ENCODE measurements around the gene PDE4B.

PDE4B gene

DNA sequence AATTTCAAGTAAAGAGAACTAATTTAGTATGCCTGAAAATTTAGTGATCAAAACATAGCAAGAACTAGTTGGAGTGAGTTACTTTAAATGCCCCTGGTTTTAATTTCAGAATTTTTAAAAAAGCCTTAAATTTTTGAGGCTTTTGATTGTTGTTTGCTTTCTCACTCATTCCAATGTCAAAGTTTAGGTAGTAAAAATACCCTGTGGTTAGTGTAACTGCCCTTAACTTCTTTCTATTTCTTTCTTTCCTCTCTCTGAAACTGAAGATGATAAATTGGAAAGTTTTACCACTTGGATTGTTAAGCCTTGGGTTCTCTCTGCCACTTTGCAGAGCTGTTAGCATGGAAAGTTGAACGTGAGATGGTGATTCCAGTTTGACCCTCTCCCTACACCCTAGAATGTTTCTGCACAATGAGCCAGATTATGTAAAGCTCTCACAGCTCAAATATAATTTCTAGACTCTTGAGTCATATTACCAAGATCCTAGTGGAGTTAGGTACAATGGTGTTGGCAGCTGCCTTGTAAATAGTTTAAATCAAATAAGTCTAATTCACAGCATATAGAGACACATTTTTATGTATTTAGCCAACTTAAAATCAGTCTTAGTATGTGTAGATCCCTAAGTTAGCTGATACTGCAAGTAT, 548.9 kb downstream of the PDE4B start:
- Histone ChIP-seq H3K36me3 (ENCODE audit: control insufficient read depth, insufficient read depth, low read length) (no peaks in the 10 kb centered on the region), H3K9me3 (ENCODE audit: control insufficient read depth, low read length) (no peaks in the 10 kb centered on the region), H3K4me3 (ENCODE audit: insufficient read depth, low read depth, low read length) (no peak overlapping the region), H3K27ac (ENCODE audit: insufficient read depth, low read depth, low read length, poor library complexity, severe bottlenecking) (no peak overlapping the region), H3K27me3 (ENCODE audit: control insufficient read depth, insufficient read depth, low read length, poor library complexity, severe bottlenecking) (no peaks in the 10 kb centered on the region), H3K4me1 (ENCODE audit: control insufficient read depth, insufficient read depth, low read length) (no peaks in the 10 kb centered on the region)
- 75 to 90% methylated on average over 1 of the region's 1 CpG for WGBS, 2 experiments

DNA sequence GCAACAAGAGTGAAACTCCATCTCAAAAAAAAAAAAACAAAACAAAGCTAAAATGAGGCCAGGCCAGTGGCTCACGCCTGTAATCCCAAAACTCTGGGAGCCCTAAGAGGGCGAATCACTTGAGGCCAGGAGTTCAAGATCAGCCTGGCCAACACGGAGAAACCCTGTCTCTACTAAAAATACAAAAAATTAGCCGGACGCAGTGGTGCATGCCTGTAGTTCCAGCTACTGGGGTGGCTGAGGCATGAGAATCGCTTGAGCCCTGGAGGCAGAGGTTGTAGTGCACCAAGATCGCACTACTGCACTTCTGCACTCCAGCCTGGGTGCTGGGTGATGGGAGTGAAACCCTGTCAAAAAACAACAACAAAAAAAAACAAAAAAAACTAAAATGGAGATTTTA, 550.0 kb downstream of the PDE4B start:
- H3K9me3 ChIP-seq (ENCODE audit: control insufficient read depth, low read length) = no peaks in the 10 kb centered on the region
- no peaks in the 10 kb centered on the region for H3K36me3 ChIP-seq (ENCODE audit: control insufficient read depth, insufficient read depth, low read length)
- WGBS, 2 experiments = 93 to 94% methylated on average over 7 of the region's 7 CpGs
- no peaks in the 10 kb centered on the region for H3K27me3 ChIP-seq (ENCODE audit: control insufficient read depth, insufficient read depth, low read length, poor library complexity, severe bottlenecking)
- H3K4me3 ChIP-seq (ENCODE audit: insufficient read depth, low read depth, low read length) = no peak overlapping the region
- no peaks in the 10 kb centered on the region for H3K4me1 ChIP-seq (ENCODE audit: control insufficient read depth, insufficient read depth, low read length)
- H3K27ac ChIP-seq (ENCODE audit: insufficient read depth, low read depth, low read length, poor library complexity, severe bottlenecking) = no peak overlapping the region

DNA sequence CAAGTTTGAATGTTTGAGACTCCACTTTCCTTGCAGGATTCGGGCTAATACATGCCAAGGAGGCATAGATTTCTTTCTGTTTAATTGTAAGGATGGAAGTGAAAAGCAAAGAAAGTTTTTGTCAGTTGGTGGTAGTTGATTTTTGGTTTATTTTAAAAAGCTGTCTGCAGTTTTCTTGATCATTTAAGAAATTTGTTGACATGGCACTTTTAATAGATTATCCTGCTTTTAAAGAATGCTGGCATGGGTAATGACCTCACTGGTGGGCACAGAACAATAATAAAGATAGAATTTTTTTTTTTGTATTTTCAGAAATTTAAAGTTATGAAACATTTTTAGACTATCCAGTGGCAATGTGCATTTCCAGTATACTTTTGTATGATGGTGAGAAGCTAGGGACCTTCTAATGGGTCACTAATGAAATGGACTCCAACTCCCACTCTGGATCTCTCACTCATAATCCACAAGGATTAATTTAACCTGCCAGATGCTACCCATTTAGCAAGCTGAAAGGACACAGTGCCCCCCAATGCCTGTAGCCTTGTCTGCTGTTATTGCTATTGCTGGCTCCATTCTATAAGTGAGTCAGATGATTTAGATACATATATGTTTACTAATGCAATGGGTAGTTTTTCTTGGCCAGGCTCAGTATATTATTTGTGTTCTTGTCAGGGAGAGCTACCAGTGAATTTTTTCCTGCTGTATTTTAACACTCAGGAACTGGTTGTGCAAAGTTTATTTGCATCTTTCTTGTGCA, 551.1 kb downstream of the PDE4B start:
- no peak overlapping the region for H3K27ac ChIP-seq (ENCODE audit: insufficient read depth, low read depth, low read length, poor library complexity, severe bottlenecking)
- no peak overlapping the region for H3K4me3 ChIP-seq (ENCODE audit: insufficient read depth, low read depth, low read length)
- H3K4me1 ChIP-seq (ENCODE audit: control insufficient read depth, insufficient read depth, low read length) = no peaks in the 10 kb centered on the region
- WGBS, 2 experiments = 94 to 97% methylated on average over 1 of the region's 1 CpG
- no peaks in the 10 kb centered on the region for H3K27me3 ChIP-seq (ENCODE audit: control insufficient read depth, insufficient read depth, low read length, poor library complexity, severe bottlenecking)
- H3K9me3 ChIP-seq (ENCODE audit: control insufficient read depth, low read length) = no peaks in the 10 kb centered on the region
- no peaks in the 10 kb centered on the region for H3K36me3 ChIP-seq (ENCODE audit: control insufficient read depth, insufficient read depth, low read length)

DNA sequence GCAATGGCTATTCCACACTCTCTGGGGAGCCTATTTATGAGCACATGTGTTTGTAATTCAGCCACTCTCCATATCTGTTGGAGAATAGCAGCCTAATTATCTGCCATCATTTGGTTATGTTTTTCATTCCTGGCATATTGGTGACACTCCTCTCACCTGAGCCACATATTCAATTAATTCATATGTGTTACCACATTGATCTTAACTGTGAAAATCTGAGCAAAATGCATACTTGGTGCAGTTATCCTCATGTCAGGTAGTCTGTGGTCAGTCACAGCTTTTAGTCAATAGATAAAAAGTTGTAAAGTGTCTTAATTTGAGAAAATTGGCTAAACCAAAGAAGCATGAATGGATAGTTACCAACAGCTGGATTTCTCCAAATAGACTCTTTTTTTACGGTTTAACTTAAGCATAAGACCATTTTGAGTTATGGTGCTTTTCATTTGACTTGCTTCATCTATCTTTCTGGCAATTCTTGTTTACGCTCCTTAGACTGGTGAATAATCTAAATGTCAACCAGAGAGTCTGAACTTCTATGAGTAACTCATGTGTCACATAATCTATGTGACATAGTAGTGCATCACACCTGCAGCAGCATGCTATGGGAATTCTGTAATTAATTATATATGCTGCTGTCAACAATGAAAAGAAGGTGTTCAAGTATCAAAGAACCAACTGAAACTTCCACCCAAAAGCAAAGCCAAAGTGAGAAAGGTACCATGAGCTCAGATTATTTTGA, 553.5 kb downstream of the PDE4B start:
- H3K27ac ChIP-seq (ENCODE audit: insufficient read depth, low read depth, low read length, poor library complexity, severe bottlenecking) = no peak overlapping the region
- H3K27me3 ChIP-seq (ENCODE audit: control insufficient read depth, insufficient read depth, low read length, poor library complexity, severe bottlenecking) = no peaks in the 10 kb centered on the region
- H3K36me3 ChIP-seq (ENCODE audit: control insufficient read depth, insufficient read depth, low read length) = no peaks in the 10 kb centered on the region
- WGBS, 2 experiments = 95 to 100% methylated on average over 2 of the region's 2 CpGs
- H3K4me3 ChIP-seq (ENCODE audit: insufficient read depth, low read depth, low read length) = no peak overlapping the region
- H3K4me1 ChIP-seq (ENCODE audit: control insufficient read depth, insufficient read depth, low read length) = peaks cover 7% of the 10 kb centered on the region
- H3K9me3 ChIP-seq (ENCODE audit: control insufficient read depth, low read length) = no peaks in the 10 kb centered on the region

DNA sequence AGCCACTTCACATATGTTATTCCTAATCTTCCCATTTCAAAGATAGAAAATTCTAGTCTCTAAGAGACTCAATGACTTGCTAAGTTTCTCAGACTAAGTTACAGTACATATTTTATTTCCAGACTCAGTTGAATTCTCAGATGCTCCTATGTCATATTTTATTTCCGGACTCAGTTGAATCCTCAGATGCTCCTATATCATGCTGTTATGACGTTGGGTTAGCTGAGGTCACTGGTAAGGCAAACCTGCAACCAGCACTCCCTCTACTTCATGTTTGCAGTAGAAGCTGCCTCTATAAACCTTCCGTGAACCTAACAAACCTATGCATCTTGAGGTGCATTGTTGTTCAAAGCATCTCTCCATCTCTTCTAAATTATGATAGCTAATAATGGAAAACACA, 554.2 kb downstream of the PDE4B start:
- Histone ChIP-seq H3K36me3 (ENCODE audit: control insufficient read depth, insufficient read depth, low read length) (no peaks in the 10 kb centered on the region), H3K27me3 (ENCODE audit: control insufficient read depth, insufficient read depth, low read length, poor library complexity, severe bottlenecking) (no peaks in the 10 kb centered on the region), H3K27ac (ENCODE audit: insufficient read depth, low read depth, low read length, poor library complexity, severe bottlenecking) (no peak overlapping the region), H3K4me1 (ENCODE audit: control insufficient read depth, insufficient read depth, low read length) (peaks cover 8% of the 10 kb centered on the region), H3K4me3 (ENCODE audit: insufficient read depth, low read depth, low read length) (no peak overlapping the region), H3K9me3 (ENCODE audit: control insufficient read depth, low read length) (no peaks in the 10 kb centered on the region)
- WGBS, 2 experiments = 92 to 93% methylated on average over 3 of the region's 3 CpGs

DNA sequence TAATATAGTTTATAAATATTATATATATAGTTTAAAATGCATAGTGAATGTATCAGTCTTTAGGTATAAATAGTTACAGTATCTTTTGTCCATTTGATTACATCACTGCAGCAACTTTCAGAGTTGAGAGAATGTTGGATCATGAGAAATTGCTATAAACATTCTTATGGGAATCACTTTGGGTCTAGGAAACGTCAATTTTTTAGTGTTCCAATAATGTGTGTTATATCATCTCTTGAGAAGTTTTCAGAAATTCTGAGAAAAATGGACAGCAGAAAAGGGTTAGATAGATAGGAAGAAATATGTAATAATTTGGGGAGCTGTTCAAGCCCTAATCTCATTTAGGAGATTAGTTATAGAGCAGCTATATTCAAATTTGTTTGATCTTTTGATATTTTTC, 556.1 kb downstream of the PDE4B start:
- H3K36me3 ChIP-seq (ENCODE audit: control insufficient read depth, insufficient read depth, low read length) = no peaks in the 10 kb centered on the region
- no peaks in the 10 kb centered on the region for H3K9me3 ChIP-seq (ENCODE audit: control insufficient read depth, low read length)
- peaks cover 27% of the 10 kb centered on the region for H3K4me1 ChIP-seq (ENCODE audit: control insufficient read depth, insufficient read depth, low read length)
- 93 to 94% methylated on average over 1 of the region's 1 CpG for WGBS, 2 experiments
- no peak overlapping the region for H3K27ac ChIP-seq (ENCODE audit: insufficient read depth, low read depth, low read length, poor library complexity, severe bottlenecking)
- H3K4me3 ChIP-seq (ENCODE audit: insufficient read depth, low read depth, low read length) = no peak overlapping the region
- no peaks in the 10 kb centered on the region for H3K27me3 ChIP-seq (ENCODE audit: control insufficient read depth, insufficient read depth, low read length, poor library complexity, severe bottlenecking)

DNA sequence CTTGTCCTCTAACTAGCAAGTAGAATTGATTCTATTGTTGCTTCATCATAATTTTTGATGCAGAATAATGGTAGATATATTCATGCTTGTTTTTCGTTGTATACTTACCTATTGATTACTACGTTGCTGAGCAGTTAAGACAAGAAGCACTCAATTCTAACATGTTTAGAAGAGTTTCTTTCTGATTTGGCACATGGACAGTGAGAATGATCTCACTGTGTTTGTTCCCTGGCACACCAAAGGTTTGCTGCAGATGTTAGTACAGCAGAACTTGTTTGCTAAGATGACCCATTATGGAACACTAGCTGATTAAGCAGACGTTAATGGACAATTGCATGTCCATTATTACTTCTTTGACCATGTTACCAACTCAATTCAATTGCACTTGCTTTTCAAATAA, 556.5 kb downstream of the PDE4B start:
- Histone ChIP-seq H3K27me3 (ENCODE audit: control insufficient read depth, insufficient read depth, low read length, poor library complexity, severe bottlenecking) (no peaks in the 10 kb centered on the region), H3K9me3 (ENCODE audit: control insufficient read depth, low read length) (no peaks in the 10 kb centered on the region), H3K4me3 (ENCODE audit: insufficient read depth, low read depth, low read length) (no peak overlapping the region), H3K4me1 (ENCODE audit: control insufficient read depth, insufficient read depth, low read length) (peaks cover 32% of the 10 kb centered on the region), H3K36me3 (ENCODE audit: control insufficient read depth, insufficient read depth, low read length) (no peaks in the 10 kb centered on the region), H3K27ac (ENCODE audit: insufficient read depth, low read depth, low read length, poor library complexity, severe bottlenecking) (no peak overlapping the region)
- 87 to 90% methylated on average over 3 of the region's 3 CpGs for WGBS, 2 experiments

DNA sequence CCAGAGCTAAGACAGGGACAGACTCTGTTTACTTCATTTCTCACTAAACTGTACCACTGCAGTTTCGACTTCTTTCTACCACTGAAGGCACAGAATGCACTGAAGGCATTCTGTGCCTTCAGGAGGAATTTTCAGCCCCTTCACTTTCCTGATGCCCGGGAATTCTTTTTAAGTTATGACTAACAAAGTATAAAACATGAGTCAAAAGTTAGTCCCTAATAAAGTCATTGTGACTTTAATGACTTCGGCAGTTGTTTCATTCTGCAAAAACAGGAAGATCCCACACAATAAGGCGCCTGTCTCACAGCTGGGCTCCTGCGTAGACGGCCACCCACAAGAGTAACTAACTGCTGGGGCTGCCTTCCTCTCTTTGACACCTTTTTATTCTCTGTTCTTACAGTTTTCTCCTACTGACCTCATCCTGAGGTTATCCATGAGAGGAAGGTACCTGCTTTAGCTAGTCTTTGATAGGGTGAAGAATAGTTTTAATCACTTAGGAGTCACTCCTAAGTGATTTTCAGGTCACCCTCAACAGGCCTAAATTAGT, 557.4 kb downstream of the PDE4B start:
- no peak overlapping the region for H3K4me3 ChIP-seq (ENCODE audit: insufficient read depth, low read depth, low read length)
- no peak overlapping the region for H3K27ac ChIP-seq (ENCODE audit: insufficient read depth, low read depth, low read length, poor library complexity, severe bottlenecking)
- WGBS, 2 experiments = 26 to 34% methylated on average over 5 to 6 of the region's 6 CpGs
- H3K27me3 ChIP-seq (ENCODE audit: control insufficient read depth, insufficient read depth, low read length, poor library complexity, severe bottlenecking) = no peaks in the 10 kb centered on the region
- no peaks in the 10 kb centered on the region for H3K36me3 ChIP-seq (ENCODE audit: control insufficient read depth, insufficient read depth, low read length)
- H3K4me1 ChIP-seq (ENCODE audit: control insufficient read depth, insufficient read depth, low read length) = peaks cover 38% of the 10 kb centered on the region
- H3K9me3 ChIP-seq (ENCODE audit: control insufficient read depth, low read length) = no peaks in the 10 kb centered on the region

DNA sequence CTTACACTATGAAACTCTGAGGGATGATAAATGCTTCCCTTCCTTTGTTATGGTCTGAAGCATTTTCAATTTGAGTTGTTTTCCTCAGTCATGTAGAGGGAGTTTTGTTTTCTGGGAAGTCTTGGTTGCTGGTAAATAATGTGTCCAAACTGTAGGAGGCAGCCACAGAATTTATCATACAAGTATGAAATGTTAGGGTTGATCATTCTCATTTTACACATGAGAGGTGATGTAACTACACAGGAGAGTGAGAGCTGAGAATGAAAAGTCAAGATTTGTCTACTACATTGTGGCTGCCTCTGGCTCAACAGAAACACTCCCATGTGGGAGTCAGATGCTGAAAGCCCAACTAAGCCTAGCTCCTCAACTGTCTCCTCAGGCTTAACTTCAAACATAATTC, 558.8 kb downstream of the PDE4B start:
- no peaks in the 10 kb centered on the region for H3K27me3 ChIP-seq (ENCODE audit: control insufficient read depth, insufficient read depth, low read length, poor library complexity, severe bottlenecking)
- no peaks in the 10 kb centered on the region for H3K9me3 ChIP-seq (ENCODE audit: control insufficient read depth, low read length)
- no peaks in the 10 kb centered on the region for H3K36me3 ChIP-seq (ENCODE audit: control insufficient read depth, insufficient read depth, low read length)
- H3K27ac ChIP-seq (ENCODE audit: insufficient read depth, low read depth, low read length, poor library complexity, severe bottlenecking) = no peak overlapping the region
- peaks cover 52% of the 10 kb centered on the region for H3K4me1 ChIP-seq (ENCODE audit: control insufficient read depth, insufficient read depth, low read length)
- no peak overlapping the region for H3K4me3 ChIP-seq (ENCODE audit: insufficient read depth, low read depth, low read length)

DNA sequence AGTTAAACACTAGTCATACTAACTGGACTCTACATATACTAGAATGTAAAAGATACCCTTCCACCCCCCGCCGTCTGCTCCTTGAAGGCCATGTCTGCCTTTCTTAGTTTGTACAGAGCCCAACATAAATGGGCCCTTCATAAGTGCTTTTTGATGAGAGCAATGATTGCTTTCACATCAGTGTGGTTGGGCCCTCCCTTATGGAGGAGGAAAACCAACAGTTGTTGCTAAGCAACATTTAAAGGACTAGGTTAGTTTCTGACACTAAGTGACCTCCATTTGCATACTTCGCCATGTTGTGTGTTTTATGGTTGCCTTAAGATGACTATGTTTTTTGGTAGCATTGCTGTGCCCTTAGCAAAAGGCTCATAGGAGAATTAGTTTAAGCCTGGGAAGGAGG, 559.2 kb downstream of the PDE4B start:
- H3K4me3 ChIP-seq (ENCODE audit: insufficient read depth, low read depth, low read length) = no peak overlapping the region
- H3K4me1 ChIP-seq (ENCODE audit: control insufficient read depth, insufficient read depth, low read length) = peaks cover 56% of the 10 kb centered on the region
- no peaks in the 10 kb centered on the region for H3K9me3 ChIP-seq (ENCODE audit: control insufficient read depth, low read length)
- no peak overlapping the region for H3K27ac ChIP-seq (ENCODE audit: insufficient read depth, low read depth, low read length, poor library complexity, severe bottlenecking)
- H3K36me3 ChIP-seq (ENCODE audit: control insufficient read depth, insufficient read depth, low read length) = no peaks in the 10 kb centered on the region
- H3K27me3 ChIP-seq (ENCODE audit: control insufficient read depth, insufficient read depth, low read length, poor library complexity, severe bottlenecking) = no peaks in the 10 kb centered on the region
- WGBS, 2 experiments = 95 to 96% methylated on average over 3 of the region's 3 CpGs
